Measurements from ENCODE around the gene SIX1. TPM values are rescaled to one million over a fixed set of nuclear protein-coding genes. Genes with fewer than 3 reads are reported as not detected.

SIX1 gene
- total and polyA plus RNA-seq, 2 experiments from 2014 or later, result 11.4 to 11.7 TPM

DNA sequence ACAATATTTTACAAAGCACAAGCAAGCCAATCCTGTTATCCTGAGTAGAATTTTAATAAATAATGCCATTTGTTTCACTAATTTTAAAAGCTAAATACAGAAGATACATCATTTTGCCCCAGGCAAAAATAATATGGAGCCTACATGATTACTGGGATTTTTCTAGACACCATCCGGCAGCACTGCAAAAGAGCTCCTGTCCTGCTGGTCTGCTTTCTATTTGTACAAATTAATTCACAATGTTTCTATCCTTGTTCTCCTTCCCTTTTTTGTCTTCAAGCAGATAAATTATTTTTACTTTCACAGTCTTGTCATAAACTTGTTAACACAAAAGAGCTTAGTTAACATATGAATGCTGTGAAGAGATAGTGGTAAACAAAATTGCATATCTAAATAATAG is 4.6 kb downstream of the SIX1 start:
- peaks cover 30% of the 10 kb centered on the region for H3K4me1 ChIP-seq (ENCODE audit: insufficient read depth)
- no peaks in the 10 kb centered on the region for H3K36me3 ChIP-seq (ENCODE audit: low read depth)
- H4K20me1 ChIP-seq (ENCODE audit: insufficient read depth), result no peaks in the 10 kb centered on the region
- peak overlapping the region; percentile 78 for H3K4me3 ChIP-seq
- 69 to 73% methylated on average over 1 of the region's 1 CpG for WGBS, 2 experiments (ENCODE audit: low coverage in 1 of 2, low lambda C conversion rate in 2 of 2, missing lambda C conversion rate in 2 of 2)
- no peak overlapping the region for H2AFZ ChIP-seq
- peaks cover 65% of the 10 kb centered on the region for H3K79me2 ChIP-seq (ENCODE audit: insufficient read depth)
- H3K9me3 ChIP-seq (ENCODE audit: low read depth), result no peaks in the 10 kb centered on the region
- no peaks in the 10 kb centered on the region for H3F3A ChIP-seq (ENCODE audit: insufficient read depth)
- in situ Hi-C loops (cut with MboI), result no loop called here
- no peaks in the 10 kb centered on the region for H3K27me3 ChIP-seq (replicated peaks; ENCODE audit: insufficient read depth)
- H3K9ac ChIP-seq, result peak overlapping the region; percentile 88
- peak overlapping the region; percentile 88 for H3K4me2 ChIP-seq (ENCODE audit: unreplicated experiment)
- TF ChIP-seq EZH2 (IDR thresholded peaks at IDR 0.05; ENCODE audit: insufficient read depth, poor library complexity, severe bottlenecking), result no peak
- TF ChIP-seq EZH2phosphoT487 (IDR thresholded peaks at IDR 0.05; ENCODE audit: insufficient read depth, low read depth), result no peak
- peak; percentile 37 for DNase-seq
- H3K27ac ChIP-seq, result peak overlapping the region; percentile 46; the same call in 1 of the 2 replicates
- no peaks in the 10 kb centered on the region for H3K9me2 ChIP-seq (ENCODE audit: insufficient read depth)

DNA sequence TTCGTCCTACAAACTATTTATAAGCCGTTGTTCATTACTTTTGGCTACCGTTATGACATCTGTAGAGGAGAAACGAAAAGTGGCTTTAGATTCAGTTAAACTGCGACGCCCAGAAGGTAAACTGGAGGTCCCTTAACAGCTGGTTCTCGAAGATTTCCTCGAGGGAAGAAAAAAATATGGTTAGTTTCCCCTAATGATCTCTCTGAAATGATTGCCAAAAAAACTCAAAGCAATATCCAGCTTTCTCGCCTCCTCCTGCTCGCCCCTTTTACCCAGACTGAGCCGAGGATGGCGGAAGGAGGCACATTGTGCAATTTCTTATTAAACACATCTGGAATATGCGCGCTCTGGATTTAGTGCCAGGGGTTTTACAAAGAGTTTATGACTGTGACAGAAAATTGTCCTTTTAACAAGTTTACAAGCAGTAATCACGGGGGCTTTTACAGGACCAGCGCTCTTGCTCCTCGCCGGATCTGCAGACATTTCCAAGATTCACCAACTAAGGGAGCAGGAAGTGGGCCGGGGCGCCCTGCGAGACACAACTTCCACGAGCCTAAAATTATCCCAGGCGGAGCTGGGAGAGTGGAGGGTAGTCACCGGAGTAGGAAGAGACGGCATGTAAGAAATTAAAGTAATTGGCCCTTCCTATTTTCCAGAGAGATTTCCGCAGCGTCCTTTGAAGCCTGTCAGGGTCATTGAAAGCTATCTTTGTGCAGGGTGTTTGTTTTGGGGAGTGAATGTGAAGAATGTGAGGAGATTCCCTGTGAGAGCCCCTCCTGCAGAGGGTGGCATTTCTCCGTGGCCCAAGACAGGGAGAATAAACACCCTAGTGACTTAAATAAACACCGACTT is 5.6 kb downstream of the SIX1 start:
- Histone ChIP-seq H3F3A (ENCODE audit: insufficient read depth) (no peaks in the 10 kb centered on the region), H2AFZ (peak overlapping the region; percentile 79), H3K27ac (peak overlapping the region; percentile 46), H3K36me3 (ENCODE audit: low read depth) (no peaks in the 10 kb centered on the region), H3K4me1 (ENCODE audit: insufficient read depth) (peaks cover 30% of the 10 kb centered on the region), H3K4me3 (peak overlapping the region; percentile 56), H4K20me1 (ENCODE audit: insufficient read depth) (no peaks in the 10 kb centered on the region), H3K9ac (peak overlapping the region; percentile 88), H3K79me2 (ENCODE audit: insufficient read depth) (peaks cover 65% of the 10 kb centered on the region), H3K4me2 (ENCODE audit: unreplicated experiment) (peak overlapping the region; percentile 88), H3K9me2 (ENCODE audit: insufficient read depth) (no peaks in the 10 kb centered on the region), H3K9me3 (ENCODE audit: low read depth) (no peaks in the 10 kb centered on the region), H3K27me3 (replicated peaks; ENCODE audit: insufficient read depth) (no peaks in the 10 kb centered on the region)
- in situ Hi-C loops (cut with MboI), result no loop called here
- WGBS, 2 experiments (ENCODE audit: low coverage in 1 of 2, low lambda C conversion rate in 2 of 2, missing lambda C conversion rate in 2 of 2), result 11 to 15% methylated on average over 29 of the region's 29 CpGs
- TF ChIP-seq EZH2phosphoT487 (IDR thresholded peaks at IDR 0.05; ENCODE audit: insufficient read depth, low read depth) (no peak), EZH2 (IDR thresholded peaks at IDR 0.05; ENCODE audit: insufficient read depth, poor library complexity, severe bottlenecking) (no peak)
- peak; percentile 78 for DNase-seq

DNA sequence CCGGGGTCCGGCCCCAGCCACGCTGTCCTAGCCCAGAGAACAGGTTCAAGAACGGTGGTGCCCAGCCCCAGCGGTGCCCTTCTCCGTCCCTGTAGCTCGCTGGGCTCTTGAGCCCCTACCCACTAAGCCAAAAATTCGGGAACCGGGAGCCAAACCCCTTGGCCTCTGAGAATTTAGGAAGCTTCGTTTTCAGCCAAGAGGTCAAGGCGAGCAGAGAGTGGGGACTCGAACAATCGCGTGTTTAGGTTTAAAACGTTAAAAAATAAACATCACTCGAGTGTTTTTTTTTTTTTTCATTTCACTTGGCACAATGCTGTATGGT is 6.2 kb downstream of the SIX1 start:
- Histone ChIP-seq H3K9me3 (ENCODE audit: low read depth) (no peaks in the 10 kb centered on the region), H3K4me1 (ENCODE audit: insufficient read depth) (peaks cover 33% of the 10 kb centered on the region), H2AFZ (peak overlapping the region; percentile 79), H4K20me1 (ENCODE audit: insufficient read depth) (no peaks in the 10 kb centered on the region), H3F3A (ENCODE audit: insufficient read depth) (no peaks in the 10 kb centered on the region), H3K4me2 (ENCODE audit: unreplicated experiment) (peak overlapping the region; percentile 88), H3K27ac (peak overlapping the region; percentile 46), H3K4me3 (peak overlapping the region; percentile 56; the same call in 1 of the 2 replicates), H3K9me2 (ENCODE audit: insufficient read depth) (no peaks in the 10 kb centered on the region), H3K36me3 (ENCODE audit: low read depth) (no peaks in the 10 kb centered on the region), H3K79me2 (ENCODE audit: insufficient read depth) (peaks cover 59% of the 10 kb centered on the region), H3K27me3 (replicated peaks; ENCODE audit: insufficient read depth) (no peaks in the 10 kb centered on the region), H3K9ac (peak overlapping the region; percentile 88)
- in situ Hi-C loops (cut with MboI), result no loop called here
- 49% methylated on average over 15 to 16 of the region's 16 CpGs for WGBS, 2 experiments (ENCODE audit: low coverage in 1 of 2, low lambda C conversion rate in 2 of 2, missing lambda C conversion rate in 2 of 2)
- no peak for TF ChIP-seq EZH2phosphoT487 (IDR thresholded peaks at IDR 0.05; ENCODE audit: insufficient read depth, low read depth)
- no peak for DNase-seq

DNA sequence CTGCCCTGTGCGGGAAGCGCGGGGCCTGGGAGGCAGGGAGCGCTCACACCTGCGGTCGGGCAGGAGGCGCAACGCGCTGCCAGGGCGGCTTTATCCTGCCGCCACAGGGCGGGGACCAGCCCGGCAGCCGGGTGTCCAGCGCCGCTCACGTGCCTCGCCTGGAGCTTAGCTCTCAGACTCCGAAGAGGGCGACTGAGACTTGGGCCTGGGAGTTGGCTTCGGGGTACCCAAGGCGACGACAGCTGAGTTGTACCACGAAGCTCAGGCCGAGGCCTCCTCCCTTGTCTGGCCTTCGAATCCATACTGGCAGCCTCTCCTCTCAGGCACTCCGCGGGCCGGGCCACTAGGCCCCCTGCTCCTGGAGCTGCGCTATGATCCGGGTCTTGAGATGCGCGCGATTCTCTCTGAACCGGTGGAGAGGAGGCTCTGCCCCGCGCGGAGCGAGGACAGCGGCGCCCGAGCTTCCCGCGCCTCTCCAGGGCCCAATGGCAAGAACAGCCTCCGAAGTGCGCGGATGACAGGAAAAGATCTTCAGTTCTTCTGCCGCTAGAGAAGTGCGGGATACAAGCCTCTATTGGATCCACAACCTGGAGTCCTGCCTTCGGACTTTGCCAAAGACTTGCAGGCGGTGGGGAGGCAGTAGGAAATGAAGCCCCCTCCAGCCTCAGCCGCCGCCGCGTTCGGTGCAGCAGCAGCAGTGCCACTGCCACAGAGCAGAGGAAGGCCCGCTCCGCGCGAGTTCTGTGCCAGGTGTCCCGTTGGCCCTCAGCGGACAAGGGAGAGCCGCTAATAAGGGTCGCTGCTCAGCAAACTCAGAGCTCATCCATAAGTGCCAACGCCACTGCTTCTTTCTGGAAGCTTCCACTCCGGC is 6.8 kb downstream of the SIX1 start:
- Histone ChIP-seq H2AFZ (peak overlapping the region; percentile 79), H3K27me3 (replicated peaks; ENCODE audit: insufficient read depth) (no peaks in the 10 kb centered on the region), H3K79me2 (ENCODE audit: insufficient read depth) (peaks cover 53% of the 10 kb centered on the region), H3K4me2 (ENCODE audit: unreplicated experiment) (no peak overlapping the region), H3K4me1 (ENCODE audit: insufficient read depth) (peaks cover 34% of the 10 kb centered on the region), H3K4me3 (no peak overlapping the region), H3K9me3 (ENCODE audit: low read depth) (no peaks in the 10 kb centered on the region), H3K9ac (no peak overlapping the region), H3K27ac (no peak overlapping the region), H3F3A (ENCODE audit: insufficient read depth) (no peaks in the 10 kb centered on the region), H3K36me3 (ENCODE audit: low read depth) (no peaks in the 10 kb centered on the region), H3K9me2 (ENCODE audit: insufficient read depth) (no peaks in the 10 kb centered on the region), H4K20me1 (ENCODE audit: insufficient read depth) (no peaks in the 10 kb centered on the region)
- DNase-seq, result no peak
- in situ Hi-C loops (cut with MboI), result no loop called here
- 72 to 75% methylated on average over 65 to 66 of the region's 66 CpGs for WGBS, 2 experiments (ENCODE audit: low coverage in 1 of 2, low lambda C conversion rate in 2 of 2, missing lambda C conversion rate in 2 of 2)
- TF ChIP-seq EZH2phosphoT487 (IDR thresholded peaks at IDR 0.05; ENCODE audit: insufficient read depth, low read depth) (no peak), EZH2 (IDR thresholded peaks at IDR 0.05; ENCODE audit: insufficient read depth, poor library complexity, severe bottlenecking) (no peak)
